BLaER1 (cell line): ENCODE measurements around the gene SLC13A4.
"Not testable (repeated sequence)": the region's sequence is repeated elsewhere in the genome, so short reads cannot be mapped to it uniquely, and the experiment has no call there.

Experiments
- H3K27ac ChIP-seq: shearing (Covaris generic); formaldehyde crosslinking; 2 replicates; pipeline ENCODE4 v1.8.1; 2022
- H3K27me3 ChIP-seq: shearing (Covaris generic); formaldehyde crosslinking; 2 replicates; pipeline ENCODE4 v1.8.1; 2022
- H3K36me3 ChIP-seq: shearing (Covaris generic); formaldehyde crosslinking; 2 replicates; pipeline ENCODE4 v1.8.1; 2022
- H3K4me1 ChIP-seq: shearing (Covaris generic); formaldehyde crosslinking; 2 replicates; pipeline ENCODE4 v1.8.1; 2022
- H3K4me2 ChIP-seq: shearing (Covaris generic); formaldehyde crosslinking; 2 replicates; pipeline ENCODE4 v1.8.1; 2022
- H3K4me3 ChIP-seq: shearing (Covaris generic); formaldehyde crosslinking; 2 replicates; pipeline ENCODE4 v1.8.1; 2022
- H3K9ac ChIP-seq: shearing (Covaris generic); formaldehyde crosslinking; 2 replicates; pipeline ENCODE4 v1.8.1; 2022
- H3K9me3 ChIP-seq: shearing (Covaris generic); formaldehyde crosslinking; 2 replicates; pipeline ENCODE4 v1.8.1; 2022
- H4K20me1 ChIP-seq: shearing (Covaris generic); formaldehyde crosslinking; 2 replicates; pipeline ENCODE4 v1.8.1; 2022
- Cebpa-rat ChIP-seq: shearing (Covaris generic); IDR thresholded peaks from 2 replicates; pipeline ENCODE4 v1.8.1; 2022

SLC13A4 gene

DNA sequence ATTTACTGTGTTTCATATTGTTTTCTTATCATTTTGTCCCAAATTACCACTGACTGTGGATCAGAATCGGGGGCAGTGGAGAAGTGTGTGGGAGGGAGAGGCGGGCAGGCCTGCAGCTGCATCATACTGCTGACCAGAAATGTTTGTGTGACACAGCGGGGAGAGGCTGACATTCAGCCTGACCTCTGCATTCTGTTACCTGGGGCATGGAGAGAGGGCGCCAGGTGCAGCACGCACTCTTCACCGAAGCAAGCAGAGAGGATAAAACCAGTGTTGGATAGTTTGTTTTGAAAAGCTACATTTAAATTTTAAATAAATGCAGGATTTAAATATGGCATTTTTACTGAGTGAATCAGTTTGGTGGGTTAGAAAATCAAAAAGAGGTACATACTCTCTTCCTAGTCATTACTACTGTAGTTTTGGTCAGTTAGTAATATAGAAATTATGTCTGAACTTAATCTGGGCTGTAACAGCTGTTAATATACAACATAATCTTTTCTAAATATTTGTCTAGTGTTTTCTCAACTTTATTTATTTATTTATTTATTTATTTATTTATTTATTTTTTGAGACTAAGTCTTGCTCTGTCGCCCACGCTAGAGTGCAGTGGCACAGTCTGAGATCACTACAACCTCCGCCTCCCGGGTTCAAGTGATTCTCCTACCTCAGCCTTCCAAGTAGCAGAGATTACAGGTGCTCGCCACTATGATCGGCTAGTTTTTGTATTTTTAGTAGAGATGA is 74.5 kb downstream of the SLC13A4 start:
- H3K9ac ChIP-seq: no peak overlapping the region
- no peaks in the 10 kb centered on the region for H3K9me3 ChIP-seq
- no peak overlapping the region for H3K4me2 ChIP-seq
- H4K20me1 ChIP-seq: no peaks in the 10 kb centered on the region
- H3K4me1 ChIP-seq: no peaks in the 10 kb centered on the region
- peaks cover 31% of the 10 kb centered on the region for H3K36me3 ChIP-seq
- no peak for TF ChIP-seq Cebpa-rat
- no peak overlapping the region for H3K27ac ChIP-seq
- no peaks in the 10 kb centered on the region for H3K27me3 ChIP-seq
- H3K4me3 ChIP-seq: no peak overlapping the region

DNA sequence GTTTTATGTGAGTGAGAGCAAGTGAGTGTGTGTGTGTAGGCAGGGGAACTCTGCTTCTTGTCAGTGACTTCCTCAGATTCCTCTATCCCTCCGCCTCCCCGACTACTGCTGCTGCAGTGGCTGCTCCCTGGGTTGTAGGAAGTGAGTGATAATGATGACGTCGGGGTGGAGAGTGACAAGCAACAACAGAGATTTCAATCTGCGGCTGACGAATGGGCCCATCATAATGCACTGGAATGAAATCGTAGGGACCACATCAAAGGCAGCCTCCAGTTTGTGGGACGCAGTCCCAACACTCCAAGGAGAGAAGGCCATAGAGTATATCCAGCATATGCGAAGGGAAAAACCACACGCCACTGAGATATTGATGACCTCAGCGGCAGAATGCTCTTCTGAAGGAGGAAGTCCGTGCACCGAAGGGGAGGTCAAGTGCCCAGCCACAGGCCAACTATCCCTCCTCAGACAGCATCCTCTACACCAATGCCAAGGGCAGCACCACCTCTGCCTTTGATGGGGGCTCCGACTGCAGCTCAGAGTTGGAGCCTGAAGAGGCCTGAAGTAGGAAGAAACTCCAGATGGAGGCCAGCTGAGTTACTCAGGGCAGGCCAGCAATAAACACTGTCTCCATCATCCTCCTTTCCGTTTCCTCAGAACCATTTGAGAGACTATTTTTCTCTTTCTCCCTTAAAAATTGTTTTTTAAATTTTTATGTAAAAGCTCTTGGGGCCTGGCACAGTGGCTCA is 77.0 kb downstream of the SLC13A4 start:
- Histone ChIP-seq H3K9ac (no peak overlapping the region), H3K27me3 (no peaks in the 10 kb centered on the region), H4K20me1 (no peaks in the 10 kb centered on the region), H3K27ac (no peak overlapping the region), H3K9me3 (no peaks in the 10 kb centered on the region), H3K4me1 (no peaks in the 10 kb centered on the region), H3K36me3 (peaks cover 51% of the 10 kb centered on the region), H3K4me3 (no peak overlapping the region), H3K4me2 (no peak overlapping the region)
- no peak for TF ChIP-seq Cebpa-rat

DNA sequence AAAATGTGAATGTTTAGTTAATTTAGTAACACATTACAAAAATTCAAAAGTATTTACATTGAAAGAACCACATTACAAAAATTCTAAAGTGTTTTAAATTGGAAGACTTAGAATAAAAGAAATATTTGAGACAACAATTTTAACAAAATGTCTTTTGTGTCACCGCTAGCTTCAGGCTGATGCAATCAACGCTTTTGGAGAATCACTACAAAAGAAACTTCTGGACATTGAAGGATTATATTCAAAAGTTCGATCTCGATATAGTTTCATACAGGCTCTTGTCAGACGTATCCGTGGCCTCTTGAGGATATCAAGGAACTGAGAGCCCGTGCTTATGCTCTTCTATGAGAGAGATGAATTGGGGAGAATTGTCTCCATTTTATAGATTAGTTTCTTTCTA is 79.8 kb downstream of the SLC13A4 start:
- Histone ChIP-seq H3K4me3 (no peak overlapping the region), H3K27ac (no peak overlapping the region), H4K20me1 (no peaks in the 10 kb centered on the region), H3K9me3 (no peaks in the 10 kb centered on the region), H3K9ac (no peak overlapping the region), H3K4me1 (no peaks in the 10 kb centered on the region), H3K4me2 (no peak overlapping the region), H3K36me3 (peaks cover 78% of the 10 kb centered on the region), H3K27me3 (no peaks in the 10 kb centered on the region)
- TF ChIP-seq Cebpa-rat: no peak

DNA sequence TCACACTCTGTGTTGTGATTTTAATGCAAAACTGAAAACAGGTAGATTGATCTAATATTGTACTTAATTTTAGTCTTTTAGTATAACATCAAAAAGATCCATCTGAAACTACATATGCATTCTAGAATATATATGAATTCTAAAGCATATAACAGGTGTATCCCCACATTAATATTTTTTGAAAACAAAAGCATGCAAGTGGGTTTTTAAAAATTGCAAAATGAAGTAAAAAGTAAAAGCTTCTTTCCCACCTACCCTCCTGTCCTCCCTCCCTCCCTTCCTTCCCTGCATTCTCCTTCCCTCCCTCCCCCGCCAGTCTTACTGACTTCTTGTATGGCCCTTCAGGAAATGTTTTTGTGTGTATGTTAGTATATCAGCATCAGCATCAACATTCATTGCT is 80.2 kb downstream of the SLC13A4 start:
- H3K9me3 ChIP-seq: no peaks in the 10 kb centered on the region
- no peak overlapping the region for H3K9ac ChIP-seq
- no peaks in the 10 kb centered on the region for H4K20me1 ChIP-seq
- H3K4me3 ChIP-seq: no peak overlapping the region
- no peaks in the 10 kb centered on the region for H3K27me3 ChIP-seq
- no peaks in the 10 kb centered on the region for H3K4me1 ChIP-seq
- H3K27ac ChIP-seq: no peak overlapping the region
- TF ChIP-seq Cebpa-rat: no peak
- H3K4me2 ChIP-seq: no peak overlapping the region
- H3K36me3 ChIP-seq: peaks cover 83% of the 10 kb centered on the region

DNA sequence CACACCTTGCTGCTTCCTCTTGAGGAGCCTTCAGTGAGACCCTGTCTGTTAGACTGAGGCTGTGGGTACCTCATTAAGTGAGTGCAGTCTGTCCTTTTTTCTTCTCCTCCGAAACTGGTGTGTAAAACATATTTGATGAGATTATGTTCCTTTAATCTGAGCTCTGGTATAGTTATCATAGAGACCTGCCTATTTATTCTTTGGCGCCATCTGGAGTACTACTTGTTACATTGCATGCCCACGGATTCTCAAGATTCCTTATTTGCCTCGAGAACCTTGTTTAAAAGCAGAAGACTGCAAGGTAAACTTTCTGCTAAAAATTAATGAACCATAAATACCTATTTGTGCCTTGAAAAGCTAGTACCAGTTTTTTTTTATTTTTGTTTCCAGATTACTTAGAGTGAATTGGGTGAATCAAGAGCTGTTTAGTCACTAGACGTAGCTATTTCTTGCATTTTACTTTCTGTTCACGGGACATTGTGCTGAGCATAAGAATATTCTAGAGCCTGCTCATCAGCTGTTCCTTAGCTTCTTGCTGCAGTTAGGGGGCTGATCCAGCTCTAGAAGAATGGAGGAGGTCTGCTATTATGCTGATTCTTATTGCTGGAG is 82.6 kb downstream of the SLC13A4 start:
- H3K4me1 ChIP-seq: no peaks in the 10 kb centered on the region
- H3K4me3 ChIP-seq: no peak overlapping the region
- H3K9ac ChIP-seq: no peak overlapping the region
- H3K36me3 ChIP-seq: peaks cover 93% of the 10 kb centered on the region
- H3K27me3 ChIP-seq: no peaks in the 10 kb centered on the region
- TF ChIP-seq Cebpa-rat: no peak
- no peak overlapping the region for H3K27ac ChIP-seq
- H3K9me3 ChIP-seq: no peaks in the 10 kb centered on the region
- no peaks in the 10 kb centered on the region for H4K20me1 ChIP-seq
- no peak overlapping the region for H3K4me2 ChIP-seq

DNA sequence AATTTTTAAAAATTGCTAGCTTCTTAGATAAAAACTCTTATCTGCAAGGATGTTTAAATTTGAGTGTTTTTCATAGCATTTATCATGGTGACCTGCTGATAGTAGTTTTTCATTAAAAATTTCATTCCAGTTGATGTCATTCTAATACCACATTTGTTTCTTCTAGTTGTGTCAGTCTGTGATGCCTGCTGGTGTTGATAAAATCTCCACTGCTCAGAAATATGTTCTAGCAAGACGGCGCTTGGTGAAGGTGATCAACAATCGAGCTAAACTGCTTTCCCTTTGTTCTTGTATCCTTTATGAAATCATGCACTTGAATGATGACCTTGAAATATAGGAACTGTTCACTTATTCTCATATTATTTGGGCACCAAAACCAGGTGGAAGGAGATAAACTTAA is 83.3 kb downstream of the SLC13A4 start:
- Histone ChIP-seq H3K4me2 (no peak overlapping the region), H3K9ac (no peak overlapping the region), H3K4me3 (no peak overlapping the region), H3K4me1 (no peaks in the 10 kb centered on the region), H3K36me3 (peaks cover 94% of the 10 kb centered on the region), H3K27ac (no peak overlapping the region), H3K9me3 (no peaks in the 10 kb centered on the region), H4K20me1 (no peaks in the 10 kb centered on the region), H3K27me3 (no peaks in the 10 kb centered on the region)
- no peak for TF ChIP-seq Cebpa-rat

DNA sequence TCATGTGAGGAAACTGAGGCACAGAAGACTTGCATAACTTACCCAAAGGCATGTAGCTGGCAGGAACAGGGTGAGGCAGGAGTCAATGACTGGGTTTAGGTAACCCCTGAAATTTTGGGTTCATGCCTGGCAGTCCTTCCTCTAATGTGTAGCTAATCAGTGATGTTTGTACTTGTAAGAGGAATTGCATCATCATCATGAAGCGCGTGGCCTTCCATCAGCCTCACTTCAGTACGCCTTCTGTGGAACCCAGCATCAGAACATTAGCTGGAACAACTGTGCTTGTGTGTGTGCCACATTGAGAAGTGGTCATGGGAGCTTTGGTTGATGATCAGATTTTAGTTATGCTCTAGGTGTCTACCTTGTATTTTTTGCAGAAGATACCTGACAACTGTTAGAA is 83.8 kb downstream of the SLC13A4 start:
- no peak for TF ChIP-seq Cebpa-rat
- no peak overlapping the region for H3K9ac ChIP-seq
- H3K4me3 ChIP-seq: no peak overlapping the region
- peaks cover 94% of the 10 kb centered on the region for H3K36me3 ChIP-seq
- no peaks in the 10 kb centered on the region for H4K20me1 ChIP-seq
- no peak overlapping the region for H3K4me2 ChIP-seq
- H3K27ac ChIP-seq: no peak overlapping the region
- no peaks in the 10 kb centered on the region for H3K9me3 ChIP-seq
- H3K4me1 ChIP-seq: no peaks in the 10 kb centered on the region
- H3K27me3 ChIP-seq: no peaks in the 10 kb centered on the region

DNA sequence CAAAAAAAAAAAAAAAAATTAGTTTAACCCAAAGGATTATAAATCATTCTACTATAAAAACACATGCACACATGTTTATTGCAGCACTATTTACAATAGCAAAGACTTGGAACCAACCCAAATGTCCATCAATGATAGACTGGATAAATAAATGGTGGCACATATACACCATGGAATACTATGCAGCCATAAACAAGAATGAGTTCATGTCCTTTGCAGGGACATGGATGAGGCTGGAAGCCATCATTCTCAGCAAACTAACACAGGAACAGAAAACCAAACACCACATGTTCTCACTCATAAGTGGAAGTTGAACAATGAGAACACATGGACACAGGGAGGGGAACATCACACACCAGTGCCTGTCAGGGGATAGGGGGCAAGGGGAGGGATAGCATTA is 88.3 kb downstream of the SLC13A4 start:
- not testable (repeated sequence) for H3K27ac ChIP-seq, H3K4me1 ChIP-seq, H3K4me3 ChIP-seq, H3K9me3 ChIP-seq, H3K27me3 ChIP-seq, H4K20me1 ChIP-seq, H3K4me2 ChIP-seq, H3K9ac ChIP-seq
- H3K36me3 ChIP-seq: peaks cover 98% of the 10 kb centered on the region

DNA sequence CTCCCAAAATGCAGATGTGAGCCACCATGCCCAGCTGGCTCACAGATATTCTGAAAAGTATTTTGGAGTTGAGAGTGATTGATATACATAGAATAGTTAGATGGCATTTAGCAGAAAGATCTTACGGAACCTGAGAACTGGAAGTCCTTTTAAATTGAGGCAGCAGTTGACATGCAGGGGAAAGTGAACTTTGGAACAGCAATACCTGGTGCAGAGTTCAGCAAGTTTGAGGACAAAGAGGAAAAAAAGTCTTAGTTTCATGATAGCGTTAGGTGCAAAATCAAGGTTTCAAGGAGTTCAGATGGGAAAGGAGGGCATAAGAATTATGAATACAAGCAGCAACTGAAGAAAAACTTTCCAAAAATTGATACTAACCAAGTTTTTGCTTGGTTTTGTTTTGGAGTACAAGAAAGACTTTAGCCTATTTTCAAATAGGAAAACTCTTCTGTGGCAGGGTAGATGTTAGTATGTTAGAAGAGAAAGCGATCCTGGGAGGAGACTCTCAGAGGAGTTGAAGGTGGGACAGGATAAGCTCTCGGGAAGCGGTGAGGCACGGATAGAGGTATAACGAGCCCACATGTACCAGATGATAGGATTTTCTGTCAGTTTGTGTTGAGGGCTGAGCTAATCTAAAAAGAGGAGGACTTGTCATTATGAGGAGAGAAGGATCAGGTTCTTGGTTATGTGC is 93.7 kb downstream of the SLC13A4 start:
- no peaks in the 10 kb centered on the region for H3K9me3 ChIP-seq
- H3K36me3 ChIP-seq: peaks cover 95% of the 10 kb centered on the region
- H3K4me2 ChIP-seq: no peak overlapping the region
- no peaks in the 10 kb centered on the region for H3K4me1 ChIP-seq
- H3K4me3 ChIP-seq: no peak overlapping the region
- H3K27ac ChIP-seq: no peak overlapping the region
- H3K27me3 ChIP-seq: no peaks in the 10 kb centered on the region
- no peaks in the 10 kb centered on the region for H4K20me1 ChIP-seq
- no peak overlapping the region for H3K9ac ChIP-seq
- no peak for TF ChIP-seq Cebpa-rat
